ENCODE results near the gene FOXA1. TPM values are rescaled to one million over a fixed set of nuclear protein-coding genes. Genes with fewer than 3 reads are reported as not detected.

Gene FOXA1
- total and polyA plus RNA-seq, 2 of the 8 experiments (the other 6 are each of a cell fraction or from before 2014, with no cell fraction given) = 0.08 to 0.20 TPM

GRCh38 chr14:37586797-37587130 lies 8.3 kb downstream of the FOXA1 start:
- WGBS, 2 experiments (ENCODE audit: extremely low coverage in 1 of 2, insufficient coverage in 1 of 2, insufficient read length in 1 of 2, insufficient replicate concordance in 2 of 2, low coverage in 1 of 2, low lambda C conversion rate in 2 of 2, missing lambda C conversion rate in 1 of 2) = 0% methylated on average over 1 of the region's 1 CpG; no CpG with 5 or more reads in 1 of the 2 experiments
- Histone ChIP-seq H3K18ac (ENCODE audit: extremely low read depth, low read length) (no peak overlapping the region), H3K4ac (replicated peaks; ENCODE audit: insufficient read length, low read depth, low read length) (no peak overlapping the region), H3K79me1 (ENCODE audit: low read depth, low read length) (no peaks in the 10 kb centered on the region), H3K9ac (replicated peaks in 1 of 4; ENCODE audit: extremely low read depth in 1 of 4, low read depth in 3 of 4, low read length in 3 of 4) (no peak overlapping the region), H3K9me3 (ENCODE audit: insufficient read depth in 2 of 2, low read depth in 1 of 2, low read length in 1 of 2) (no peaks in the 10 kb centered on the region), H2BK15ac (ENCODE audit: low read length) (no peak overlapping the region), H4K5ac (ENCODE audit: insufficient read length, low read depth, low read length) (no peak overlapping the region), H3K36me3 (ENCODE audit: control insufficient read depth in 2 of 4, insufficient read depth in 4 of 4, low read length in 3 of 4) (no peaks in the 10 kb centered on the region; a peak in 1 of 8 replicates), H4K91ac (replicated peaks; ENCODE audit: insufficient read length, low read length) (no peak overlapping the region), H3K4me1 (replicated peaks in 1 of 4; ENCODE audit: control insufficient read depth in 3 of 4, insufficient read depth in 4 of 4, low read length in 3 of 4) (peaks cover 7 to 36% (median 13%) of the 10 kb centered on the region in 4 experiments), H3K14ac (ENCODE audit: insufficient read length) (no peak overlapping the region), H2BK12ac (ENCODE audit: low read depth, low read length) (no peak overlapping the region), H2BK120ac (replicated peaks; ENCODE audit: low read depth, low read length) (no peak overlapping the region), H3K23me2 (ENCODE audit: low read depth, low read length) (peaks cover 10% of the 10 kb centered on the region; the same call in 1 of the 2 replicates), H2BK20ac (ENCODE audit: low read length) (no peak overlapping the region), H3K27me3 (replicated peaks in 1 of 4; ENCODE audit: control insufficient read depth in 3 of 4, extremely low read depth in 1 of 4, insufficient read depth in 3 of 4, low read length in 3 of 4) (peaks cover 62 to 100% (median 85%) of the 10 kb centered on the region in 4 experiments), H3K4me2 (ENCODE audit: insufficient read depth in 1 of 2, low read depth in 2 of 2, low read length in 2 of 2) (no peak overlapping the region; a peak in 1 of 4 replicates), H3K27ac (ENCODE audit: low read depth, low read length) (no peak overlapping the region), H3K4me3 (ENCODE audit: extremely low read depth in 1 of 4, insufficient read depth in 2 of 4, low read depth in 3 of 4, low read length in 4 of 4) (no peak overlapping the region), H3K23ac (ENCODE audit: insufficient read length) (no peak overlapping the region), H4K8ac (ENCODE audit: extremely low read depth, insufficient read depth, low read length) (no peak overlapping the region), H2AK5ac (ENCODE audit: low read depth, low read length) (no peak overlapping the region), H3K79me2 (ENCODE audit: control insufficient read depth in 1 of 2, insufficient read depth in 2 of 2, low read length in 2 of 2) (no peaks in the 10 kb centered on the region), H2AFZ (ENCODE audit: low read length) (no peak overlapping the region), H4K20me1 (replicated peaks in 1 of 2; ENCODE audit: control insufficient read depth in 1 of 2, insufficient read depth in 2 of 2, low read length in 2 of 2) (peaks cover 13 to 18% of the 10 kb centered on the region in 2 experiments), H3K56ac (replicated peaks; ENCODE audit: insufficient read length, low read depth, low read length) (no peak overlapping the region), H2BK5ac (ENCODE audit: low read depth, low read length) (no peak overlapping the region)
- DNase-seq (ENCODE audit: low read depth in 1 of 2, low spot score in 2 of 2) (no peak), FAIRE-seq (no peak)
- CTCF ChIA-PET (ENCODE audit: partially characterized antibody) = interaction anchor here (1.2 to 5.1 kb wide), 4 partner anchors 10 to 1066 kb away, joined by 4 to 62 read pairs (median 4); partner anchors contain the start of genes FOXA1 and TTC6
- no peak for TF ChIP-seq NRF1 (IDR thresholded peaks at IDR 0.05; ENCODE audit: low read depth, low read length)
- TF ChIP-seq CBX5 (IDR thresholded peaks at IDR 0.05; ENCODE audit: low read depth, low read length) = no peak
- TF ChIP-seq SP4 (IDR thresholded peaks at IDR 0.05; ENCODE audit: low read length) = no peak
- no peak for TF ChIP-seq RXRA (IDR thresholded peaks at IDR 0.05; ENCODE audit: insufficient read depth, low read depth, low read length)
- POLR2A ChIA-PET (ENCODE audit: partially characterized antibody) = no interaction called here
